AG04449 (cell line): ENCODE results near the gene TACC3.

Experiments used
- CTCF ChIA-PET: fragments of 350-600 bp; formaldehyde crosslinking; extraction: SDS; loops from one replicate; lab custom pipeline; 2021; ENCODE audit warnings: antibody characterized with exemption; lab: Yijun Ruan, JAX
- POLR2A ChIA-PET: fragments of 400-600, 350-600 bp; formaldehyde crosslinking; extraction: SDS; loops from one replicate; lab custom pipeline; 2020; ENCODE audit warnings: antibody characterized with exemption, inconsistent platforms; lab: Yijun Ruan, JAX
- DNase-seq: peaks from one replicate; pipeline ENCODE4 v3.0.0-alpha.2; 2010; ENCODE audit warnings: low read depth, low spot score
- H3K4me3 ChIP-seq: 2 replicates; pipeline ENCODE4 v1.5.1; 2011; ENCODE audit warnings: low read depth, mild to moderate bottlenecking, control low read depth, low read length
- CTCF ChIP-seq: IDR thresholded peaks from one replicate; pipeline ENCODE4 v1.5.1; 2011; ENCODE audit warnings: mild to moderate bottlenecking, moderate library complexity, low read length, control low read depth, inconsistent platforms; ENCODE audit not compliant: insufficient read depth; ENCODE audit errors: missing control alignments

TACC3 gene

GRCh38 chr4:1786544-1787362 is 65.4 kb downstream of the TACC3 start:
- no peak overlapping the region for H3K4me3 ChIP-seq
- CTCF ChIA-PET, result interaction anchor here (1.7 kb wide), 1 partner anchor 23 kb away, joined by 4 read pairs; no protein-coding TSS in a partner anchor
- POLR2A ChIA-PET, result no interaction called here
- no peak for TF ChIP-seq CTCF
- no peak for DNase-seq

- TF ChIP-seq CTCF, result no peak
- POLR2A ChIA-PET, result no interaction called here
- DNase-seq, result no peak
- CTCF ChIA-PET, result interaction anchor here (1.1 to 1.7 kb wide), 2 partner anchors 22 kb away, joined by 4 to 5 read pairs; no protein-coding TSS in a partner anchor
- H3K4me3 ChIP-seq, result no peak overlapping the region
Measured at GRCh38 chr4:1787411-1788077, 66.2 kb downstream of the TACC3 start.

GRCh38 chr4:1788254-1788973 is 67.1 kb downstream of the TACC3 start:
- no peak for DNase-seq
- no peak for TF ChIP-seq CTCF
- CTCF ChIA-PET, result interaction anchor here (0.7 to 1.6 kb wide), 4 partner anchors 14 to 43 kb away, joined by 3 to 5 read pairs (median 4); no protein-coding TSS in a partner anchor
- POLR2A ChIA-PET, result no interaction called here
- no peak overlapping the region for H3K4me3 ChIP-seq

- no peak for DNase-seq
- CTCF ChIA-PET, result interaction anchor here (0.9 to 11.8 kb wide), 4 partner anchors 16 to 41 kb away, joined by 3 to 107 read pairs (median 4); no protein-coding TSS in a partner anchor
- no peak overlapping the region for H3K4me3 ChIP-seq
- POLR2A ChIA-PET, result no interaction called here
- TF ChIP-seq CTCF, result no peak
Measured at GRCh38 chr4:1789552-1789951, 68.2 kb downstream of the TACC3 start.

- no peak overlapping the region for H3K4me3 ChIP-seq
- CTCF ChIA-PET, result interaction anchor here (1.0 to 11.8 kb wide), 2 partner anchors 21 to 42 kb away, joined by 3 to 107 read pairs; no protein-coding TSS in a partner anchor
- DNase-seq, result no peak
- POLR2A ChIA-PET, result no interaction called here
- no peak for TF ChIP-seq CTCF
Measured at GRCh38 chr4:1790005-1790404, 68.7 kb downstream of the TACC3 start.
